Endothelial cell of umbilical vein (primary cell): Measurements from ENCODE around the gene CNTN2. TPM values are rescaled to one million over a fixed set of nuclear protein-coding genes. Genes with fewer than 3 reads are reported as not detected.

Source experiments
- BruUV-seq: library from RNA; stranded (reverse); fragments of 400-500 nt; replicated peaks from 2 replicates; lab custom pipeline; 2021; lab: Mats Ljungman, UMichigan
- CTCF ChIA-PET: fragments of 300-600, 350-600 bp; sonication (Branson Sonifier 250); formaldehyde crosslinking; loops from one replicate; lab custom pipeline; 2021; ENCODE audit warnings: antibody characterized with exemption, inconsistent platforms; lab: Charles Lee
- POLR2A ChIA-PET: fragments of 300-600, 350-600 bp; sonication (Branson Sonifier 250); formaldehyde crosslinking; loops from one replicate; lab custom pipeline; 2021; ENCODE audit warnings: antibody characterized with exemption, inconsistent platforms; lab: Charles Lee
- DNase-seq: peaks from one replicate; pipeline ENCODE4 v3.0.0-alpha.2; 2011; ENCODE audit warnings: low read depth, low spot score
- FAIRE-seq: peaks from 2 replicates; lab custom pipeline; 2011; peaks lifted over from hg19 to GRCh38; lab: Jason Lieb, UNC
- H2AFZ ChIP-seq: 2 replicates; pipeline ENCODE4 v1.6.0; 2012; ENCODE audit warnings: low read depth, low read length, control low read depth, inconsistent platforms
- H3K27ac ChIP-seq: 2 replicates; pipeline ENCODE4 v1.5.1; 2011; ENCODE audit warnings: low read depth, mild to moderate bottlenecking, control low read depth, low read length, moderate library complexity; ENCODE audit not compliant: insufficient read depth
- H3K27me3 ChIP-seq, 2 experiments: 2 replicates each; pipeline versions ENCODE4 v1.6.0 to v1.6.1; 2011; ENCODE audit warnings: low read length in 2 of 2, mixed read lengths in 1 of 2; ENCODE audit not compliant: control insufficient read depth in 2 of 2, insufficient read depth in 2 of 2
- H3K36me3 ChIP-seq, 2 experiments: 2 replicates in 1 of 2; 3 replicates in 1 of 2; pipeline ENCODE4 v1.5.1; 2011; ENCODE audit warnings: low read length in 2 of 2, mild to moderate bottlenecking in 1 of 2, moderate library complexity in 1 of 2; ENCODE audit not compliant: control insufficient read depth in 2 of 2, insufficient read depth in 2 of 2; ENCODE audit errors: extremely low read depth in 1 of 2
- H3K4me1 ChIP-seq: 3 replicates; pipeline ENCODE4 v1.5.1; 2011; ENCODE audit warnings: mild to moderate bottlenecking, low read length; ENCODE audit not compliant: control insufficient read depth, insufficient read depth; ENCODE audit errors: extremely low read depth
- H3K4me2 ChIP-seq: 2 replicates; pipeline ENCODE4 v1.6.1; 2011; ENCODE audit warnings: low read length, control low read depth, mixed read lengths; ENCODE audit not compliant: insufficient read depth
- H3K4me3 ChIP-seq, 3 experiments: fragments of 200-600 bp in 1 of 3; sonication (generic), shearing (Covaris generic) in 1 of 3; replicated peaks in 1 of 3; 2 replicates each; pipeline ENCODE4 v1.5.1; 2011 to 2016; ENCODE audit warnings: control low read depth in 3 of 3, low read length in 3 of 3, mild to moderate bottlenecking in 2 of 3, inconsistent platforms in 1 of 3, low read depth in 1 of 3, moderate library complexity in 1 of 3; ENCODE audit not compliant: insufficient read depth in 1 of 3
- H3K79me2 ChIP-seq: 2 replicates; pipeline ENCODE4 v1.6.0; 2012; ENCODE audit warnings: low read length, inconsistent platforms; ENCODE audit not compliant: control insufficient read depth, insufficient read depth
- H3K9ac ChIP-seq: replicated peaks from 2 replicates; pipeline ENCODE3; 2011; ENCODE audit warnings: low read length, control low read depth; ENCODE audit not compliant: insufficient read depth; ENCODE audit errors: extremely low read depth
- H3K9me1 ChIP-seq: replicated peaks from 3 replicates; pipeline ENCODE4 v1.6.0; 2011; ENCODE audit warnings: mild to moderate bottlenecking, low read length; ENCODE audit not compliant: control insufficient read depth, insufficient read depth; ENCODE audit errors: extremely low read depth
- H3K9me3 ChIP-seq: replicated peaks from 2 replicates; pipeline ENCODE4 v1.5.1; 2012; ENCODE audit warnings: low read length, inconsistent platforms; ENCODE audit not compliant: control insufficient read depth, insufficient read depth
- H4K20me1 ChIP-seq: replicated peaks from 2 replicates; pipeline ENCODE3; 2011; ENCODE audit warnings: mild to moderate bottlenecking, low read length; ENCODE audit not compliant: control insufficient read depth, insufficient read depth; ENCODE audit errors: extremely low read depth
- CTCF ChIP-seq, 2 donors: IDR thresholded peaks; 1 replicate in 1 of 2; 2 replicates in 1 of 2; pipeline ENCODE4 v1.5.1; 2011; ENCODE audit warnings: low read length in 2 of 2, mild to moderate bottlenecking in 2 of 2, moderate library complexity in 2 of 2, control low read depth in 1 of 2, inconsistent platforms in 1 of 2, low read depth in 1 of 2; ENCODE audit not compliant: insufficient read depth in 1 of 2; ENCODE audit errors: extremely low read depth in 1 of 2
- EZH2 ChIP-seq: IDR thresholded peaks from 2 replicates; pipeline ENCODE4 v1.6.1; 2012; ENCODE audit warnings: borderline replicate concordance, low read depth, mild to moderate bottlenecking, moderate library complexity, low read length, inconsistent platforms; ENCODE audit not compliant: severe bottlenecking
- FOS ChIP-seq: IDR thresholded peaks from 2 replicates; pipeline ENCODE4 v1.6.1; 2011; ENCODE audit warnings: mild to moderate bottlenecking, low read length, moderate library complexity, borderline replicate concordance; ENCODE audit not compliant: insufficient read depth
- GATA2 ChIP-seq: IDR thresholded peaks from 2 replicates; pipeline ENCODE4 v1.7.0; 2011; ENCODE audit warnings: low read depth, mild to moderate bottlenecking, moderate library complexity, mixed read lengths, low read length; ENCODE audit not compliant: insufficient read length, insufficient read depth
- JUN ChIP-seq: IDR thresholded peaks from 2 replicates; pipeline ENCODE4 v1.6.1; 2011; ENCODE audit warnings: borderline replicate concordance, low read depth; ENCODE audit not compliant: insufficient read length, insufficient read depth
- MAX ChIP-seq: IDR thresholded peaks from 2 replicates; pipeline ENCODE4 v1.6.1; 2011; ENCODE audit not compliant: insufficient read depth, insufficient read length
- MYC ChIP-seq: IDR thresholded peaks from one replicate; pipeline ENCODE4 v1.6.1; 2011; ENCODE audit warnings: mild to moderate bottlenecking, low read depth, low read length
- POLR2A ChIP-seq: IDR thresholded peaks from 2 replicates; pipeline ENCODE4 v1.6.1; 2012; ENCODE audit warnings: low read depth, mild to moderate bottlenecking, control low read depth, low read length
- POLR2AphosphoS5 ChIP-seq: IDR thresholded peaks from 2 replicates; pipeline ENCODE4 v1.6.1; 2012; ENCODE audit warnings: low read depth, mild to moderate bottlenecking, control low read depth, low read length, moderate library complexity; ENCODE audit not compliant: insufficient read depth
- dilution Hi-C: fragments of 300-500 bp; cut with MboI; formaldehyde crosslinking; loops from one replicate; pipeline ENCODE4 v1.15.0; 2019; ENCODE audit warnings: low sequenced_read_pairs; ENCODE audit not compliant: extremely low pct_ligation_motif_present
- intact Hi-C: fragments of 100-400 bp; cut with micrococcal nuclease; formaldehyde crosslinking; loops from one replicate; pipeline ENCODE4 v1.10.0; 2022
- polyA plus RNA-seq, 4 experiments: library from polyadenylated mRNA; depleted of rRNA in 3 of 4; stranded (reverse) in 3 of 4; unstranded in 1 of 4; fragments of >200 nt; gene quantifications; 2 replicates each; pipeline versions ENCODE4 v1.2.1 to v1.2.3, GENCODE V29; 2011 to 2012; ENCODE audit warnings: missing spikeins in 1 of 4
- total RNA-seq: library from RNA; stranded (reverse); gene quantifications from 2 replicates; pipeline ENCODE4 v1.2.3, GENCODE V29; 2021

The CNTN2 gene
- total and polyA plus RNA-seq, 2 donors (not counting 3 experiments of a cell fraction or from before 2014, with no cell fraction given) = not detected

GRCh38 chr1:205066141-205066818, 23.3 kb downstream of the CNTN2 start:
- Histone ChIP-seq H3K4me3 (no peak overlapping the region), H3K4me2 (no peak overlapping the region), H2AFZ (no peak overlapping the region), H4K20me1 (no peaks in the 10 kb centered on the region), H3K36me3 (no peaks in the 10 kb centered on the region), H3K27me3 (peaks cover 0 to 2% of the 10 kb centered on the region in 2 experiments), H3K4me1 (no peaks in the 10 kb centered on the region), H3K79me2 (no peaks in the 10 kb centered on the region), H3K27ac (no peak overlapping the region), H3K9me3 (no peaks in the 10 kb centered on the region), H3K9ac (no peak overlapping the region), H3K9me1 (no peaks in the 10 kb centered on the region)
- POLR2A ChIA-PET = no interaction called here
- BruUV-seq = no TSS peak
- CTCF ChIA-PET = interaction anchor here (0.9 to 2.2 kb wide), 2 partner anchors 78 to 190 kb away, joined by 3 to 9 read pairs; no protein-coding TSS in a partner anchor
- TF ChIP-seq GATA2 = no peak
- dilution Hi-C loops (no loop called here), intact Hi-C loops (no loop called here)
- FAIRE-seq = no peak
- DNase-seq = no peak

GRCh38 chr1:205067031-205067430, 24.0 kb downstream of the CNTN2 start:
- DNase-seq (no peak), FAIRE-seq (no peak)
- H3K27ac ChIP-seq = no peak overlapping the region
- POLR2A ChIA-PET = no interaction called here
- no peak overlapping the region for H3K4me2 ChIP-seq
- H3K9me1 ChIP-seq = no peaks in the 10 kb centered on the region
- H2AFZ ChIP-seq = no peak overlapping the region
- H3K4me3 ChIP-seq = no peak overlapping the region
- H3K9me3 ChIP-seq = no peaks in the 10 kb centered on the region
- intact Hi-C loops (no loop called here), dilution Hi-C loops (no loop called here)
- no peaks in the 10 kb centered on the region for H3K36me3 ChIP-seq
- H3K79me2 ChIP-seq = no peaks in the 10 kb centered on the region
- TF ChIP-seq MYC = no peak
- no peak for TF ChIP-seq GATA2
- no peak for TF ChIP-seq POLR2A
- TF ChIP-seq MAX = no peak
- no peak for TF ChIP-seq JUN
- TF ChIP-seq CTCF (IDR thresholded peaks at IDR 0.05; ENCODE audit: extremely low read depth in 1 of 2, insufficient read depth in 1 of 2, low read depth in 1 of 2, low read length in 2 of 2) = no peak
- TF ChIP-seq EZH2 = no peak
- TF ChIP-seq FOS = no peak
- no peak for TF ChIP-seq POLR2AphosphoS5
- H3K4me1 ChIP-seq = no peaks in the 10 kb centered on the region
- CTCF ChIA-PET = interaction anchor here (2.2 kb wide), 1 partner anchor 189 kb away, joined by 9 read pairs; no protein-coding TSS in a partner anchor
- H3K9ac ChIP-seq = no peak overlapping the region
- no peaks in the 10 kb centered on the region for H4K20me1 ChIP-seq
- H3K27me3 ChIP-seq = peaks cover 0 to 2% of the 10 kb centered on the region in 2 experiments
- no TSS peak for BruUV-seq
